Sigmoid colon (tissue), 4 donors: ENCODE results near the gene UBR3.

Source experiments
- CTCF ChIP-seq, 4 experiments: fragments of 450-650 bp in 3 of 4; fragments of 200-600 bp in 1 of 4; IDR thresholded peaks; one replicate each; pipeline ENCODE4 v1.5.1; 2016 to 2019; ENCODE audit warnings: antibody characterized with exemption in 4 of 4, mild to moderate bottlenecking in 3 of 4, moderate library complexity in 2 of 4
- EP300 ChIP-seq, 4 donors: sonication (generic); formaldehyde crosslinking; IDR thresholded peaks; one replicate each; pipeline ENCODE4 v1.6.1; 2017; ENCODE audit warnings: antibody characterized with exemption in 4 of 4
- POLR2A ChIP-seq, 2 donors: fragments of 450-650 bp; IDR thresholded peaks; one replicate each; pipeline ENCODE4 v1.6.1; 2016; ENCODE audit warnings: antibody characterized with exemption in 2 of 2, mild to moderate bottlenecking in 2 of 2, moderate library complexity in 2 of 2

- TF ChIP-seq CTCF (IDR thresholded peaks at IDR 0.05), result no peak
- TF ChIP-seq EP300 (IDR thresholded peaks at IDR 0.05), result no peak
- TF ChIP-seq POLR2A (IDR thresholded peaks at IDR 0.05), result no peak
These were observed 288.4 kb downstream of the UBR3 start for GRCh38 chr2:170115501-170116229.
